ENCODE data around the gene FRMD4A.
"Not testable (repeated sequence)": the region's sequence is repeated elsewhere in the genome, so short reads cannot be mapped to it uniquely, and the experiment has no call there.

Gene FRMD4A

GRCh38 chr10:13977861-13978532, 352.7 kb downstream of the FRMD4A start:
- DNase-seq: no peak

GRCh38 chr10:13973742-13974141, 357.0 kb downstream of the FRMD4A start:
- DNase-seq: no peak

DNA sequence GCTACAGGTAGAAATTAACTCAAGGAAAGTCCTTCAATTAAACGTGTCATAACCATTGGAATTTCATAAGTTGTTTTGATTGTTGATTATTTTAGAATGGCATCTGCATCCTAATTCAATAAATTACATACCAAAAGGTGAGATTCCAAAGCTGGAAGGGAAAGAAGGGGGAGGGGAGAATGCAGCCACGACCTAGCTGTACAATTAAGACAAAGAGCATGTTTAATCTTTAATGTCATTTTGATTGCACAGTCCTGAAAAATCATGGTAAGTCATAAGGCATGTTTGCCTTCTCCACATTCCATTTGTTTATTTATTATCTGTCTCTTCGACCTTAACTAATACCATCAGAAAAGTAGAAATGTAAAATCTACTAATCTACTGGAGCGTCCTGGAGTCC, 358.1 kb downstream of the FRMD4A start:
- DNase-seq: no peak

DNA sequence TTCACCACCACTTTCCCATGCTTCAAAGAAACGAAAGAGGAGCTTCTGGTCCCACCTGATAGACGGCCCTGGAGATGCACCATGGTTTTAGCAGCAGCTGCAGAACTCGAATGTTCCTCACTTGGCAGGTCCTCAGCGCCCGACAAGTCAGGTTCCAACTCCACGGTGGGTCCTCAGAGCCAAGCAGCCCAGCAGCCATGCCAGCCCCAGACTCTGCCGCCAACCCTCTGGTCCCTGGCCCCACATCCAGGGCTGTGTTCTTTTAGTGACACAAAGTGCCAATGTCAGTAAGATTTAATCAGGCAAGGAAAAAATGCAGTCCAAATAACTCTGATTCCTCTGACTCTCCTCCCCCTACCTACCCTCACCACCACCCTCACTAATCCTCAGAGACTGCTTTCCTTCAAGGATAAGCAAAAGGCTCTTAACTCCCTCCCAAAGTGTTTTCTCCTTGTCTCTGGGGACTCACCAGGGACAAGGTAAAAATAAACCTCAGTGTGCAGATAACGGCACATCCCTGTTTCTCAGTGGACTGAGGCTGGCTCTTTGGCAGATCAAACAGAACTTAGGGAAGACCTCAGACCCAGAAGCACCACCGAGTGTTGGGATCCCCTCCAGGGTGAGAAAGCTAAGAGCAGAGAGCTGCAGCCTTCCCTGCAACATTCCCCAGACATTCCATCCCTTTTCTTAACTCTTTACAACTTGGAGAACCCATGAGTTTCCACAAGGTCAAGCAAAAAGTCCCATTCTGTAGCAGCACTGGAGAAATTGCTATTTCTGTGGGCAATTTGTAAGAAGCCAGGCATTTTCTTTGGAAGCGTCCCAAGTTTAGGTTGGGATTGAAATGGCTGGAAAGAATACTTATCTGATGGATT, 358.9 kb downstream of the FRMD4A start:
- no peak for DNase-seq

DNA sequence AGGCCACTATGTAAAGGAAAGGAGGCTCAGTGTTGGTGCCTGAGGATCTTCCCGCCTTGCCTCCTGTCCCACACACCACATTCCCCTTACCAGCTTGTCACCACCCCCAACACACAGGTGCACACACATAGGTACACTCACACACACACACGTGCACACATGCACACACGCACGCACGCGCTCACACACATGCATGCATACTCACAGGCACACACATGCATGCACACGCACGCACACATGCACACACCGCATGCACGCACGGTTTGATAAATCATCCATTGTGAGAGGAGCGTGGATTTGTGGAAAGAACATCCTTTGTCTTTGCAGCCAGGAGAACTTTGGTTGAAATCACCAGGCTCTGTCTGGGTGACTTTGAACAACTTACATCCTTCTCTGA, 359.8 kb downstream of the FRMD4A start:
- no peak for DNase-seq

DNA sequence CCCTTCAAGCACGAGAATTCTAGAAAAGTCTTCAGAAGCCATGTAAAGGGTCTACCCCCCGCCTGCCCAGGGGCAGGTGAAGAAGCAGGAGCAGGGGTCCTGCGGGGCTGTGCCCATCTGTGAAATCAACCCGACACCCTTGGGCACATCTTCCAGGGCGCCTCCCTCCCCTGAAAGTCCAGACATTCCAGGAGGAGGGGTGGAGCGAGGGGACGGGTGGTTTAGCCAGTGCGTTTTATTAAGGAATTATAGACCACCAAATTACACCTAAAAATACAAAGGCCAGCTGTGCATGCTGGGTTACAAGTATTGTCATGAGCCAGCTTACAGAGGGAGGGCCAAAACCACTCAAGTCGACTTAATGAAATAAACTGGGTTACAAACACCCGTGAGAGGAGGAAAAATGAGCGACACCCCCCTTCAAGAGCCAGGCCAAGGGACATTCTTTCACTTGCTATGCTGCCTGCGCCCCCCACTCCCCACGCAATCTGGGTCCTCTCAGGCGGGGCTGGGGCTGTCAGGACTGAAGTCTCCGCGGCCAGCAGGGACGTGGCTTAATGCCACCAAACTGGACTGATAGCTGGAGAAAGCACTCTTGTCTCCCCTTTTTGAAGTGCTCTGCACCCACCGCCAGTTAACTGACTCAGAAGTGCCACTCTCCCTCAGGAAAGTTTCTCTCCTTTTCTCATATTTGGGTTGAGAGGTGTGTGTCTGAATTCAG, 360.3 kb downstream of the FRMD4A start:
- DNase-seq: no peak

DNA sequence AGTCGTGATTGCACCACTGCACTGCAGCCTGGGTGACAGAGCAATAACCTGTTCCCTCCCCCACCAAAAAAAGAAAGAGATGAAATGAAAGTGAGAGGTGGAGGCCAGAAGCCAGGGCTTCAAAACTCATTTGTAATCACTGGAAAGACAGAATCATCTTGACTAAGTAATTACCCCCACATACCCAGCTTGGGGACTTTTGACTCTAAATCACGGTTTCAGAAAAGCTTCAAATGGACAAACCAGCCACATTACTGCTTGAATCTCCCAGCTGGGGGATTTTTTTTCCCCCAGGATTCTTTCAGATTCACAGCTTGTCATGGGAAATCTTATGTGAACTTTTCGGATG, 361.0 kb downstream of the FRMD4A start:
- DNase-seq: no peak

DNA sequence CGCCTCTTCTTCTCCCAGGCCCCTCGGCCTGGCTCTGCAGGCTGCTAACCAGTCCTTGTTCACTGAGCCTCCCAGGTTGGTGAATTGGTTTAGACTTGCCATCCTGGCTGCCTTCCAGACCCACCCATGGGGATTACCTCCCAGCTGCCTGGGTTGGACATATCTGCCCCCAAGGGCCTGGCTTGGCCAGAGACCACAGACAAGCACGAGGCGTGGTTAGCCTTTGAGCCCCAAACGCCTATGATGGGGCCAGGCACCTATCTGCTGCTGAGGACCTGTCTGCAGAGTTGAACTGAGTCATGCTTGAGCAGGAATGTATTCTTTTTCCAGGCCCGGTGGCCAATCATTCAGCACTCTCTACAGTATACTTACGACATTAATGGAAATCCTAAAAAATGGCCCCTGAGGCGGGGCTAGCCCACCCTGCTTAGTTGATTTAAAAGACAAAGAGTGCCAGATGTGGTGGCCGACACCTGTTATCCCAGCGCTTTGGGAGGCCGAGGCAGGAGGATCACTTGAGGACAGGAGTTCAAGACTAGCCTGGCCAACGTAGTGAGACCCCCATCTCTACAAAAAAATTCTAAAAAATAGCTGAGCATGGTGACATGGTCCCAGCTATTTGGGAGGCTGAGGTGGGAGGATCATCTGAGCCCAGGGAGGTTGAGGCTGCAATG, 361.5 kb downstream of the FRMD4A start:
- no peak for DNase-seq

GRCh38 chr10:13961853-13962252, 368.9 kb downstream of the FRMD4A start:
- DNase-seq: no peak

- no peak for DNase-seq
These were observed 369.6 kb downstream of the FRMD4A start for GRCh38 chr10:13961097-13961496.

- DNase-seq: no peak
These were observed 370.1 kb downstream of the FRMD4A start for GRCh38 chr10:13960603-13961002.

GRCh38 chr10:13959443-13960359, 371.0 kb downstream of the FRMD4A start:
- DNase-seq: no peak

DNA sequence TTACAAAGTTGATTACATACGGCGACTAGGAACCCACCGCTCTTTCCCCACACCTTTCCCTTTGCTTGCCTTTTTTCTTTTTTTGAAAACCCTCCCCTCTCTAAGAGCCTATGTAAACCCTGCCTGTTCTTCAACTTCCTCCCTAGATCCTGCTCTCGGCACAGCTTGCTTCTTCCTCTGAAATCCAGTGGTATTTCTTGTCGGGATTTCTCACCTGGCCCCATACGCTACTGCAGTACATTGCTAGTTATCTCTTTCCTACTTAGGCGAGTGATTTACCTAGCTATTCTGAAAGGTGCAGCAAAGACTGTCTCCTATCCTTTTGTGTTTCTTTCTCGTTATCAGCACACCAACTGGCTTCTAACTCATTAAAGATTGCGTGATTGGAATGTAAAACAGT, 372.9 kb downstream of the FRMD4A start:
- no peak for DNase-seq

DNA sequence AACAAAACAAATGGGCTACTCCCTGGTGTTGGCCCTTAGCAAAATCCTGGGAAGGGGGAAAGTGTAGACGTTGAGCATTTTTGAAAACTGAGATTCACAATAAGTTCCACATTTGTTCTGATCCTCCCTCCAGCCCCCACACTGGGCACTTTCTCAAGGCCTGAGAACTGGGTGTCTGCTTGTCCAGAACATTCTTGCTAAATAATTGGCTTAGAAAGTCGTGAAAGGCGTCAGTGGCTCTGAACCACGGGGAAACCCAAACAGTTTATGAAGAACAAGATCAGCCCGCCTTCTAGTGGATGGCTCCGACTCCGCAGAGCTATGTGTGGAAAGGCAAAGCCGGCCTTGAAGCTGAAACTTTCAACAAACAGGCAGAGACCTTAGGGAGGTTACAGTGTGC, 373.9 kb downstream of the FRMD4A start:
- no peak for DNase-seq

DNA sequence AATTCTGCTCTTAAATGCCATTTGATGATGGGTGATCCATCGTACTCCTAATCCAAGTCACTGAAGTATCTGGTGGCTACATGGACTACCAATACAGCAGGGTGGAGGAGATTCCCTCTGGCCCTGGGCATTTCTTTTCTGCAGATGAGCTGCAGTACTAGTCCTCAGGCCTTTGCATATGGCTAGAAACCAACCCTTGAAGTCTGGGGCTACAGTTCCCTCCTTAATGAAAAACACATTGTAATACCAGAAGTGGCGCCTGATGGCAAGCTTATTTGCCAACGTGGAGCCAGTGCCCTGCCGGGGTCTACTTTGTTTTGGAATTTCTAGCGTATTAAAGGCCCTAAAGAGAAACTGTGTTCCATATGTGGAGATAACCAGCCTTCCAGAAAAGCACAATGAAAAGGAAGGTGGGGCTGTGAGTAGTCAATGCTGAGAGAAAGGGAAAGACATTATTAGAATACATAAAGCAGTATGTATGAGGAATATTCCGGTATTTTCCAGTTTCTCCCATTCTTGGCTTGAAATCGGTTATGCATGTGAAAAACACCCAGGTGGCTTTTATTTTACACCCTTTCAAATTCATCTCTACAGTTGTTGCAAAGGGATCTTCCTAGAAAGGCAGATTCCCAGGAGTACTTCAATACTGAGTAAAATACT, 375.2 kb downstream of the FRMD4A start:
- no peak for DNase-seq

DNA sequence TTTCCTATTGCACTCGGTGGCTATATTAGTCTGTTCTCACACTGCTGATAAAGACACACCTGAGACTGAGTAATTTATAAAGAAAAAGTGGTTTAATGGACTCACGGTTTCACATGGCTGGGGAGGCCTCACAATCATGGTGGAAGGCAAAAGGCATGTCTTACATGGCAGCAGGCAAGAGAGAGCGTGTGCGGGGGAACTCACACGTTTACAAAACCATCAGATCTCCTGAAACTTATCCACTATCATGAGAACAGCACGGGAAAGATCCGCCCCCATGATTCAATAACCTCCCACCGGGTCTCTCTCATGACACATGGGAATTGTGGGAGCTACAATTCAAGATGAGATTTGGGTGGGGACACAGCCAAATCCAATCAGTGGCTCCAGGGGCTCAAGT, 376.5 kb downstream of the FRMD4A start:
- not testable (repeated sequence) for DNase-seq

- DNase-seq: no peak
These were observed 377.4 kb downstream of the FRMD4A start for GRCh38 chr10:13953371-13953770.

DNA sequence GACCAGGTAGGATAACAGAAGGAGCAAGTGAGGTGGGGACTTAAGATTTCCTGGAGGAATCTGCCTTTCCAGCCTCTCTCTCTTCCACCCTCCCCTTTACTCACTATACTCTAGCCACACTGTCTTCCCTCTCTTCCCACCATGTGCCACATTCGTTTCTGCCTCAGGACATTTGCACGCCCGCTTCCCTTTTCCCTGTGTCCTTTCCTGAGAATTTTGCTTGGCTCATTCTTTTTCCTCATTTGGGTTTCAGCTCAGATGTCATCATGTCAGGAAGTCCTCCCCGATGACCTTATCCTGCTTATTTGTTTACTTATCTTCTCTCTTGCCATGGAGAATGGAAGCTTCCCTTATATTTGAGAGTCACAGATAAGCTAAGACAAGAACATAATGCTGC, 380.2 kb downstream of the FRMD4A start:
- no peak for DNase-seq

GRCh38 chr10:13949844-13950542, 380.7 kb downstream of the FRMD4A start:
- no peak for DNase-seq

- no peak for DNase-seq
These were observed 384.6 kb downstream of the FRMD4A start for GRCh38 chr10:13946209-13946460.
